Glutamatergic neuron (in vitro differentiated cells): ENCODE measurements around the gene PDE6A. TPM values are rescaled to one million over a fixed set of nuclear protein-coding genes. Genes with fewer than 3 reads are reported as not detected.

Experiments
- DNase-seq: peaks from one replicate; pipeline ENCODE4 v3.0.0; 2022
- H3K27ac Mint-ChIP-seq: one replicate; pipeline ENCODE4 v1.8.0; 2020; ENCODE audit warnings: mild to moderate bottlenecking, mixed read lengths, inconsistent platforms; ENCODE audit not compliant: unreplicated experiment
- H3K27me3 Mint-ChIP-seq: one replicate; pipeline ENCODE4 v1.8.0; 2020; ENCODE audit warnings: mild to moderate bottlenecking, moderate library complexity, mixed read lengths, inconsistent platforms; ENCODE audit not compliant: unreplicated experiment
- H3K36me3 Mint-ChIP-seq: one replicate; pipeline ENCODE4 v1.8.0; 2020; ENCODE audit warnings: mild to moderate bottlenecking, mixed read lengths, inconsistent platforms; ENCODE audit not compliant: unreplicated experiment
- H3K4me1 Mint-ChIP-seq: one replicate; pipeline ENCODE4 v1.8.0; 2020; ENCODE audit warnings: mild to moderate bottlenecking, low read depth, mixed read lengths, inconsistent platforms; ENCODE audit not compliant: unreplicated experiment
- H3K4me3 Mint-ChIP-seq: one replicate; pipeline ENCODE4 v1.8.0; 2020; ENCODE audit warnings: mild to moderate bottlenecking, mixed read lengths, inconsistent platforms; ENCODE audit not compliant: unreplicated experiment
- H3K9me3 Mint-ChIP-seq: one replicate; pipeline ENCODE4 v1.8.0; 2020; ENCODE audit warnings: mild to moderate bottlenecking, moderate library complexity, mixed read lengths, inconsistent platforms; ENCODE audit not compliant: unreplicated experiment
- total RNA-seq: library from RNA; stranded (reverse); fragmentation: NEBNext Ultra II Directional; extraction: Animal tissue kit (Norgen Biotek cat#: 25700); gene quantifications from one replicate; pipeline ENCODE4 v1.2.1, GENCODE V29; 2021; ENCODE audit not compliant: unreplicated experiment
- TF ChIP-seq, protein P1 (sequence below): fragments of 200-600 bp; sonication (generic); IDR thresholded peaks from one replicate; pipeline ENCODE4 v1.5.0; 2021; ENCODE audit not compliant: partially characterized antibody, unreplicated experiment

PDE6A gene
- total RNA-seq, 1 donor from 2014 or later, result not detected

DNA sequence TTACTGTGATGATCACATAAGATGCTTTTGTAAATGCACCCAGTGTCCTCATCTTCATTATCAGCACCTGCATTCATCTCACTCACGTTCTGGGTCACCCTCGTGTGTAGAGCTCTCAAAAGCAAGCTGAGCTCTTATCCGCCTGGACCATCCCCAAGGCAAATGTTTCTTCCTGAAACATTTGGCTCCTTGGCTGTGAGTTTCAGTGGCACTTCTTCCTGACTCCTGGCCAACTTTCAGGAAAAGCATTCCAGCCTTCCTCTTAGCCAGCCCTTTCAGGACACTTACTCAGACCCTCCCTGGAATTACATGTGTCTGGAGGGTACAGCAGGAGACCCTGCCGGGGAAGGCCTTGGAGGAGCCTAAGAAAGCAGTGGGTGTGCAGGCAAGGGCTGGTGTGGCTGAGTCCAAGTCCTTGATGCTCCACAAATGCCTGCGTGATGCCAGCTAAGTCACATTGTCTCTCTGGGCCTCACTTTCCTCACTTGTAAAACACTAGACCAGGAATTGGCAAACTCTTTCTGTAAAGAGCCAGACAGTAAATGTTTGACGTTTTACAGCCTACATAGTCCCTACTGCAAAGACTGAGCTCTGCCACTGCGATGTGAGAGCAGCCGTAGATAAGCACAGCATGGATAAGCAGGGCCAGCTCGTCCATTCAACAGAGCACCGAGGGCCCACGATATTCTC lies 72.1 kb downstream of the PDE6A start:
- H3K9me3 Mint-ChIP-seq, result peaks cover 5% of the 10 kb centered on the region
- H3K36me3 Mint-ChIP-seq, result no peaks in the 10 kb centered on the region
- H3K27me3 Mint-ChIP-seq, result no peaks in the 10 kb centered on the region
- no peak for DNase-seq
- no peaks in the 10 kb centered on the region for H3K4me1 Mint-ChIP-seq
- no peak overlapping the region for H3K4me3 Mint-ChIP-seq
- TF ChIP-seq, protein P1, sequence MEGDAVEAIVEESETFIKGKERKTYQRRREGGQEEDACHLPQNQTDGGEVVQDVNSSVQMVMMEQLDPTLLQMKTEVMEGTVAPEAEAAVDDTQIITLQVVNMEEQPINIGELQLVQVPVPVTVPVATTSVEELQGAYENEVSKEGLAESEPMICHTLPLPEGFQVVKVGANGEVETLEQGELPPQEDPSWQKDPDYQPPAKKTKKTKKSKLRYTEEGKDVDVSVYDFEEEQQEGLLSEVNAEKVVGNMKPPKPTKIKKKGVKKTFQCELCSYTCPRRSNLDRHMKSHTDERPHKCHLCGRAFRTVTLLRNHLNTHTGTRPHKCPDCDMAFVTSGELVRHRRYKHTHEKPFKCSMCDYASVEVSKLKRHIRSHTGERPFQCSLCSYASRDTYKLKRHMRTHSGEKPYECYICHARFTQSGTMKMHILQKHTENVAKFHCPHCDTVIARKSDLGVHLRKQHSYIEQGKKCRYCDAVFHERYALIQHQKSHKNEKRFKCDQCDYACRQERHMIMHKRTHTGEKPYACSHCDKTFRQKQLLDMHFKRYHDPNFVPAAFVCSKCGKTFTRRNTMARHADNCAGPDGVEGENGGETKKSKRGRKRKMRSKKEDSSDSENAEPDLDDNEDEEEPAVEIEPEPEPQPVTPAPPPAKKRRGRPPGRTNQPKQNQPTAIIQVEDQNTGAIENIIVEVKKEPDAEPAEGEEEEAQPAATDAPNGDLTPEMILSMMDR, result no peak
- no peak overlapping the region for H3K27ac Mint-ChIP-seq

- H3K4me1 Mint-ChIP-seq, result no peaks in the 10 kb centered on the region
- H3K4me3 Mint-ChIP-seq, result no peak overlapping the region
- peaks cover 5% of the 10 kb centered on the region for H3K9me3 Mint-ChIP-seq
- H3K27ac Mint-ChIP-seq, result no peak overlapping the region
- H3K27me3 Mint-ChIP-seq, result no peaks in the 10 kb centered on the region
- no peak for DNase-seq
- TF ChIP-seq, protein P1, result no peak
- peaks cover 4% of the 10 kb centered on the region for H3K36me3 Mint-ChIP-seq
Measured at GRCh38 chr5:149871471-149871870, 73.1 kb downstream of the PDE6A start.

GRCh38 chr5:149870697-149871096 lies 73.9 kb downstream of the PDE6A start:
- DNase-seq, result no peak
- Mint-ChIP-seq H3K9me3 (peaks cover 5% of the 10 kb centered on the region), H3K27ac (no peak overlapping the region), H3K4me3 (no peak overlapping the region), H3K4me1 (no peaks in the 10 kb centered on the region), H3K36me3 (peaks cover 11% of the 10 kb centered on the region), H3K27me3 (no peaks in the 10 kb centered on the region)
- TF ChIP-seq, protein P1, result no peak

DNA sequence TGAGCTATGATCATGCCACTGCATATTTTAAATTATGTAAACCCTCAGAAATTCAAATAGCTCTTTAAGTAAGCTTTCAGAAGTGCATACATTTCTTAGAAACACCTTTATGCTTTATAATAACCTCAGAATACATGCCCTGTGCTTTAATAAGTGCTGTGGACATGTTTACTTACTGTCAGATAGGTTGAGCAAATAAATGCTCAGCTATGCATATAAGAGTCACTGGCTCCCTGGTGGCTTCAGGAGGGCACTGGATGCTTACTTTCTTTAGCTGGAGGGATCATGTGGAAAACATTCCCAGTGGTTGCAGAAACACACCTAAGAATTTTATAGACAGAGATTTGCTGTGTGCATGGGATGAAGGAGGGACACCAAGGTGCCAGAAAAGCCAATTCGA lies 74.4 kb downstream of the PDE6A start:
- Mint-ChIP-seq H3K27me3 (no peaks in the 10 kb centered on the region), H3K4me3 (no peak overlapping the region), H3K9me3 (peaks cover 5% of the 10 kb centered on the region)

GRCh38 chr5:149869411-149869821 lies 75.2 kb downstream of the PDE6A start:
- Mint-ChIP-seq H3K9me3 (peaks cover 5% of the 10 kb centered on the region), H3K4me1 (no peaks in the 10 kb centered on the region), H3K27me3 (no peaks in the 10 kb centered on the region), H3K27ac (no peak overlapping the region), H3K4me3 (no peak overlapping the region), H3K36me3 (peaks cover 11% of the 10 kb centered on the region)
- DNase-seq, result no peak
- TF ChIP-seq, protein P1, result no peak

More for the DNA sequence above, 74.4 kb downstream of the PDE6A start:
- Mint-ChIP-seq H3K36me3 (peaks cover 11% of the 10 kb centered on the region), H3K4me1 (no peaks in the 10 kb centered on the region), H3K27ac (no peak overlapping the region)
- TF ChIP-seq, protein P1, result no peak
- no peak for DNase-seq
